ENCODE data around the gene ZNF774.
"Not testable (repeated sequence)": the region's sequence is repeated elsewhere in the genome, so short reads cannot be mapped to it uniquely, and the experiment has no call there.

- not testable (repeated sequence) for TF ChIP-seq CTCF (IDR thresholded peaks at IDR 0.05); ZFX (IDR thresholded peaks at IDR 0.05; ENCODE audit: borderline replicate concordance)
Observed at GRCh38 chr15:90347431-90348065, 4.5 kb upstream of the ZNF774 start.
